ENCODE results near the gene HOXA9. TPM values are rescaled to one million over a fixed set of nuclear protein-coding genes. Genes with fewer than 3 reads are reported as not detected.

The HOXA9 gene
- total and polyA plus RNA-seq, 10 donors = 0.46 to 3.0 (median 0.98) TPM

- Histone ChIP-seq H3K4me3 (no peak overlapping the region), H3K27me3 (replicated peaks in 1 of 7) (peaks cover 49 to 100% (median 99%) of the 10 kb centered on the region in 7 donors), H3K9me3 (peaks cover 0 to 23% (median 0%) of the 10 kb centered on the region in 8 donors), H3K27ac (no peak overlapping the region), H3K36me3 (no peaks in the 10 kb centered on the region), H3K4me1 (peaks cover 16 to 90% (median 64%) of the 10 kb centered on the region in 6 donors)
- peak; percentile 3 for DNase-seq
- intact Hi-C loops (cut with DNase I; ENCODE audit: low total_unique reads) = loop anchor here (10.0 kb wide), 1 partner anchor 1303 kb away; no protein-coding TSS in a partner anchor
- WGBS, 5 donors = 13 to 30% (median 17%) methylated on average over 4 of the region's 4 CpGs
- TF ChIP-seq POLR2A (IDR thresholded peaks at IDR 0.05) (no peak), CTCF (IDR thresholded peaks at IDR 0.05 in 8 of 11, conservative IDR thresholded peaks at IDR 0.05 in 3 of 11) (no peak), POLR2AphosphoS5 (IDR thresholded peaks at IDR 0.05) (no peak)
Measured at GRCh38 chr7:27167916-27168264, 2.6 kb upstream of the HOXA9 start.

- intact Hi-C loops (cut with DNase I; ENCODE audit: low total_unique reads) = loop anchor here (10.0 kb wide), 1 partner anchor 1302 kb away; no protein-coding TSS in a partner anchor
- peaks cover 41 to 100% (median 99%) of the 10 kb centered on the region in 7 donors for H3K27me3 ChIP-seq (replicated peaks in 1 of 7)
- H3K36me3 ChIP-seq = no peaks in the 10 kb centered on the region
- H3K9me3 ChIP-seq = peaks cover 0 to 15% (median 0%) of the 10 kb centered on the region in 8 donors
- peaks cover 15 to 83% (median 53%) of the 10 kb centered on the region in 6 donors for H3K4me1 ChIP-seq
- no peak for TF ChIP-seq POLR2A (IDR thresholded peaks at IDR 0.05)
- no peak for TF ChIP-seq POLR2AphosphoS5 (IDR thresholded peaks at IDR 0.05)
- TF ChIP-seq CTCF (IDR thresholded peaks at IDR 0.05 in 8 of 11, conservative IDR thresholded peaks at IDR 0.05 in 3 of 11) = no peak
- peak overlapping the region in 4 of 8 donors; percentile 39 to 65 (median 46) for H3K4me3 ChIP-seq
- H3K27ac ChIP-seq = no peak overlapping the region
- DNase-seq = peak; percentile 74
- 7 to 14% (median 8%) methylated on average over 50 of the region's 50 CpGs for WGBS, 5 donors
Measured at GRCh38 chr7:27166531-27167505, 1.5 kb upstream of the HOXA9 start.

GRCh38 chr7:27165996-27166530 is 726 bp upstream of the HOXA9 start:
- H3K4me1 ChIP-seq = peaks cover 17 to 85% (median 58%) of the 10 kb centered on the region in 6 donors
- H3K27ac ChIP-seq = peak overlapping the region in 3 of 8 donors; percentile 32 to 73 (median 56)
- peak in 1 of 3 donors; percentile 54 for TF ChIP-seq POLR2AphosphoS5 (IDR thresholded peaks at IDR 0.05)
- no peak for TF ChIP-seq POLR2A (IDR thresholded peaks at IDR 0.05)
- no peak for TF ChIP-seq CTCF (IDR thresholded peaks at IDR 0.05 in 8 of 11, conservative IDR thresholded peaks at IDR 0.05 in 3 of 11)
- H3K4me3 ChIP-seq = peak overlapping the region in 7 of 8 donors; percentile 32 to 65 (median 41)
- DNase-seq = peak; percentile 30
- peaks cover 35 to 100% (median 97%) of the 10 kb centered on the region in 7 donors for H3K27me3 ChIP-seq (replicated peaks in 1 of 7)
- no peaks in the 10 kb centered on the region for H3K36me3 ChIP-seq
- H3K9me3 ChIP-seq = peaks cover 0 to 15% (median 0%) of the 10 kb centered on the region in 8 donors
- 4 to 8% (median 6%) methylated on average over 27 to 46 of the region's 46 CpGs for WGBS, 5 donors
- intact Hi-C loops (cut with DNase I; ENCODE audit: low total_unique reads) = loop anchor here (10.0 kb wide), 1 partner anchor 1301 kb away; no protein-coding TSS in a partner anchor
